ENCODE data around the gene CKS1B.

GRCh38 chr1:155014709-155015508, 40.4 kb downstream of the CKS1B start:
- TF ChIP-seq, protein P1, sequence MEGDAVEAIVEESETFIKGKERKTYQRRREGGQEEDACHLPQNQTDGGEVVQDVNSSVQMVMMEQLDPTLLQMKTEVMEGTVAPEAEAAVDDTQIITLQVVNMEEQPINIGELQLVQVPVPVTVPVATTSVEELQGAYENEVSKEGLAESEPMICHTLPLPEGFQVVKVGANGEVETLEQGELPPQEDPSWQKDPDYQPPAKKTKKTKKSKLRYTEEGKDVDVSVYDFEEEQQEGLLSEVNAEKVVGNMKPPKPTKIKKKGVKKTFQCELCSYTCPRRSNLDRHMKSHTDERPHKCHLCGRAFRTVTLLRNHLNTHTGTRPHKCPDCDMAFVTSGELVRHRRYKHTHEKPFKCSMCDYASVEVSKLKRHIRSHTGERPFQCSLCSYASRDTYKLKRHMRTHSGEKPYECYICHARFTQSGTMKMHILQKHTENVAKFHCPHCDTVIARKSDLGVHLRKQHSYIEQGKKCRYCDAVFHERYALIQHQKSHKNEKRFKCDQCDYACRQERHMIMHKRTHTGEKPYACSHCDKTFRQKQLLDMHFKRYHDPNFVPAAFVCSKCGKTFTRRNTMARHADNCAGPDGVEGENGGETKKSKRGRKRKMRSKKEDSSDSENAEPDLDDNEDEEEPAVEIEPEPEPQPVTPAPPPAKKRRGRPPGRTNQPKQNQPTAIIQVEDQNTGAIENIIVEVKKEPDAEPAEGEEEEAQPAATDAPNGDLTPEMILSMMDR (IDR thresholded peaks at IDR 0.05) = no peak
- no peak for TF ChIP-seq POLR2A (IDR thresholded peaks at IDR 0.05)
- TF ChIP-seq POLR2AphosphoS5 (IDR thresholded peaks at IDR 0.05) = no peak
- TF ChIP-seq EP300 (IDR thresholded peaks at IDR 0.05) = no peak
